Measurements from ENCODE around the gene P2RY10.
"Not testable (repeated sequence)": the region's sequence is repeated elsewhere in the genome, so short reads cannot be mapped to it uniquely, and the experiment has no call there.

- TF ChIP-seq CTCF (IDR thresholded peaks at IDR 0.05; ENCODE audit: insufficient read depth, low read length, poor library complexity, severe bottlenecking); EZH2phosphoT487 (conservative IDR thresholded peaks at IDR 0.05; ENCODE audit: low read length): not testable (repeated sequence)
These were observed 62.3 kb downstream of the P2RY10 start for GRCh38 chrX:79007540-79007939.
